GM23248 (cell line): ENCODE results near the gene WIPF1.

Experiments used
- EZH2 ChIP-seq: fragments of 200-600 bp; sonication (generic); IDR thresholded peaks from 2 replicates; pipeline ENCODE4 v1.6.1; 2018; ENCODE audit warnings: antibody characterized with exemption, mild to moderate bottlenecking; ENCODE audit not compliant: insufficient read depth, poor library complexity, severe bottlenecking
- EZH2phosphoT487 ChIP-seq: fragments of 200-600 bp; sonication (generic); IDR thresholded peaks from 2 replicates; pipeline ENCODE4 v1.6.1; 2018; ENCODE audit warnings: antibody characterized with exemption, moderate library complexity, mild to moderate bottlenecking, low read depth; ENCODE audit not compliant: insufficient read depth

DNA sequence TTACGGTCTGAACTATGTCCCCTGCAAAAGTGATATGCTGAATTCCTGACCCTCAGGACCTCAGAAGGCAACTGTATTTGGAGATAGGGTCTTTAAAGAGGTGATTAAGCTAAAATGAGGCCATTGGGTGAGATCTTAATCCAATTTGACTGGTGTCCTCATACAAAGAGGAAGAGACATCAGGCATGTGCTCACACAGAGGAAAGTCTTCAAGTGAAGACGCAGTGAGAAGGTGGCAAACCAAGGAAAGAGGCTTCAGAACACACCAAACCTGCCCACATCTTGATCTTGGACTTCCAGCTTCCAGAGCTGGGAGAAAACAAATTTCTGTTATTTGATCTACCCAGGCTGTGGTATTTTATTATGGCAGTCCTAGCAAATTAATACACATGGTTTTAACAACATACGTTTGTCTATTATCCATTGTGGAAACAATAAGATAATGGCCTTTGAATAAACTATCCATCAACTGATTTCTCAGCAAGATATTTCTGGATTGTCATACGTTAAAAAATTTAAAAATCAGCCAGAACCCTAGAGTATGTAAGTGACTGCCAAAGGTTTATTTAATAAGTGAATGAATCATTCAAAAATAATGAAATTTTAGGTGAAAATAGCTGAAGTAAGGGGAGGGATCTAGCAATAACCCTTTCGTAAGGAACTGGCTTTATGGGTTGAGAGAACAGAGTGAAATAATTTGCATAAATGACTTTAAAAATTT lies 6.5 kb downstream of the WIPF1 start:
- TF ChIP-seq EZH2 (no peak), EZH2phosphoT487 (no peak)
